ENCODE measurements around the gene DSG3. TPM values are rescaled to one million over a fixed set of nuclear protein-coding genes. Genes with fewer than 3 reads are reported as not detected.

DSG3 gene
- total and polyA plus RNA-seq, 2 donors (not counting 1 experiment from before 2014, with no cell fraction given), result 0.02 TPM; not detected in 1

GRCh38 chr18:31516437-31516836, 68.9 kb downstream of the DSG3 start:
- H4K20me1 ChIP-seq (ENCODE audit: control insufficient read depth, extremely low read depth, insufficient read depth, low read length), result no peaks in the 10 kb centered on the region
- H2AFZ ChIP-seq (ENCODE audit: low read length), result no peak overlapping the region
- no peak overlapping the region for H3K4me3 ChIP-seq (replicated peaks in 1 of 4; ENCODE audit: control extremely low read depth in 1 of 4, insufficient read depth in 1 of 4, low read depth in 3 of 4, low read length in 4 of 4)
- H3K79me2 ChIP-seq (ENCODE audit: control insufficient read depth, insufficient read depth, low read length), result no peaks in the 10 kb centered on the region
- no peaks in the 10 kb centered on the region for H3K36me3 ChIP-seq (ENCODE audit: control insufficient read depth, insufficient read depth, low read length)
- H3K4me2 ChIP-seq (ENCODE audit: extremely low read depth, insufficient read depth, low read length), result no peak overlapping the region
- TF ChIP-seq CTCF (conservative IDR thresholded peaks at IDR 0.05 in 1 of 2, IDR thresholded peaks at IDR 0.05 in 1 of 2; ENCODE audit: low read depth in 1 of 2, low read length in 2 of 2), result no peak
- TF ChIP-seq EZH2 (IDR thresholded peaks at IDR 0.05; ENCODE audit: low read length, missing control alignments), result no peak
- no peaks in the 10 kb centered on the region for H3K9me3 ChIP-seq (ENCODE audit: control insufficient read depth, insufficient read depth, low read depth, low read length)
- no peak overlapping the region for H3K27ac ChIP-seq (ENCODE audit: insufficient read depth, low read length)
- no peaks in the 10 kb centered on the region for H3K4me1 ChIP-seq (ENCODE audit: control insufficient read depth, extremely low read depth, insufficient read depth, low read length)
- H3K9ac ChIP-seq (ENCODE audit: insufficient read depth, low read length), result no peak overlapping the region
- no peak for DNase-seq (ENCODE audit: low read depth in 2 of 2)
- H3K27me3 ChIP-seq (ENCODE audit: control insufficient read depth, insufficient read depth, low read length), result no peaks in the 10 kb centered on the region

- no peak for DNase-seq (ENCODE audit: low read depth in 2 of 2)
- no peak overlapping the region for H2AFZ ChIP-seq (ENCODE audit: low read length)
- H3K79me2 ChIP-seq (ENCODE audit: control insufficient read depth, insufficient read depth, low read length), result no peaks in the 10 kb centered on the region
- H3K27ac ChIP-seq (ENCODE audit: insufficient read depth, low read length), result no peak overlapping the region
- H3K9me3 ChIP-seq (ENCODE audit: control insufficient read depth, insufficient read depth, low read depth, low read length), result no peaks in the 10 kb centered on the region
- no peaks in the 10 kb centered on the region for H4K20me1 ChIP-seq (ENCODE audit: control insufficient read depth, extremely low read depth, insufficient read depth, low read length)
- no peaks in the 10 kb centered on the region for H3K27me3 ChIP-seq (ENCODE audit: control insufficient read depth, insufficient read depth, low read length)
- H3K4me2 ChIP-seq (ENCODE audit: extremely low read depth, insufficient read depth, low read length), result no peak overlapping the region
- no peaks in the 10 kb centered on the region for H3K36me3 ChIP-seq (ENCODE audit: control insufficient read depth, insufficient read depth, low read length)
- no peaks in the 10 kb centered on the region for H3K4me1 ChIP-seq (ENCODE audit: control insufficient read depth, extremely low read depth, insufficient read depth, low read length)
- no peak overlapping the region for H3K9ac ChIP-seq (ENCODE audit: insufficient read depth, low read length)
- no peak overlapping the region for H3K4me3 ChIP-seq (replicated peaks in 1 of 4; ENCODE audit: control extremely low read depth in 1 of 4, insufficient read depth in 1 of 4, low read depth in 3 of 4, low read length in 4 of 4)
- TF ChIP-seq EZH2 (IDR thresholded peaks at IDR 0.05; ENCODE audit: low read length, missing control alignments), result no peak
- TF ChIP-seq CTCF (conservative IDR thresholded peaks at IDR 0.05 in 1 of 2, IDR thresholded peaks at IDR 0.05 in 1 of 2; ENCODE audit: low read depth in 1 of 2, low read length in 2 of 2), result no peak
These were observed 78.8 kb downstream of the DSG3 start for GRCh38 chr18:31526374-31526773.

Other genes with a start within 250 kb of the DSG3 start
- not detected in 2 replicates for gene DSG1, start 129.6 kb upstream of the DSG3 start, total RNA-seq
- not detected in 2 replicates for gene DSG1, start 129.6 kb upstream of the DSG3 start, polyA plus RNA-seq
- not detected in 2 replicates for gene DSG4, start 71.0 kb upstream of the DSG3 start, total RNA-seq
- not detected in 2 replicates for gene DSG4, start 71.0 kb upstream of the DSG3 start, polyA plus RNA-seq
- 0.33 and 1.0 TPM in 2 replicates for gene DSG2, start 50.4 kb downstream of the DSG3 start, total RNA-seq
- 1.1 and 1.6 TPM in 2 replicates for gene DSG2, start 50.4 kb downstream of the DSG3 start, polyA plus RNA-seq
- not detected in 2 replicates for gene TTR, start 144.1 kb downstream of the DSG3 start, total RNA-seq
- gene TTR, start 144.1 kb downstream of the DSG3 start, polyA plus RNA-seq, result not detected in 2 replicates
- 1.3 and 1.5 TPM in 2 replicates for gene B4GALT6, start 236.8 kb downstream of the DSG3 start, total RNA-seq
- gene B4GALT6, start 236.8 kb downstream of the DSG3 start, polyA plus RNA-seq, result 2.5 and 5.2 TPM in 2 replicates